Parathyroid adenoma (tissue), 2 donors: Measurements from ENCODE around the gene RBM25.

Experiments
- H2AFZ ChIP-seq: fragments of 300-600 bp; sonication (generic); one replicate; pipeline ENCODE4 v1.7.0; 2017; ENCODE audit warnings: antibody characterized with exemption, mild to moderate bottlenecking
- H3K27ac ChIP-seq: fragments of 300-600 bp; sonication (generic); one replicate; pipeline ENCODE4 v1.7.0; 2017
- H3K27me3 ChIP-seq: fragments of 300-600 bp; sonication (generic); one replicate; pipeline ENCODE4 v1.7.0; 2017; ENCODE audit warnings: low read length; ENCODE audit not compliant: control insufficient read depth, insufficient read depth
- H3K36me3 ChIP-seq: fragments of 300-600 bp; sonication (generic); one replicate; pipeline ENCODE4 v1.7.0; 2017; ENCODE audit warnings: low read length; ENCODE audit not compliant: control insufficient read depth, insufficient read depth
- H3K4me1 ChIP-seq: fragments of 300-600 bp; sonication (generic); one replicate; pipeline ENCODE4 v1.7.0; 2017; ENCODE audit warnings: control low read depth
- H3K4me2 ChIP-seq: fragments of 300-600 bp; sonication (generic); one replicate; pipeline ENCODE4 v1.7.0; 2017; ENCODE audit warnings: low read length
- H3K4me3 ChIP-seq: fragments of 300-600 bp; sonication (generic); one replicate; pipeline ENCODE4 v1.7.0; 2017; ENCODE audit warnings: low read depth, low read length
- H3K79me2 ChIP-seq: fragments of 300-600 bp; sonication (generic); one replicate; pipeline ENCODE4 v1.7.0; 2017; ENCODE audit warnings: control low read depth
- H3K9ac ChIP-seq: fragments of 300-600 bp; sonication (generic); one replicate; pipeline ENCODE4 v1.7.0; 2017; ENCODE audit warnings: mild to moderate bottlenecking
- H3K9me3 ChIP-seq: fragments of 300-600 bp; sonication (generic); one replicate; pipeline ENCODE4 v1.7.0; 2017; ENCODE audit warnings: low read length; ENCODE audit not compliant: control insufficient read depth
- CTCF ChIP-seq: fragments of 300-600 bp; sonication (generic); IDR thresholded peaks from one replicate; pipeline ENCODE4 v1.7.0; 2017; ENCODE audit warnings: antibody characterized with exemption, mild to moderate bottlenecking
- donor health status: primary hyperparathyroidism.

The RBM25 gene

GRCh38 chr14:73100334-73100733 is 42.0 kb downstream of the RBM25 start:
- H3K9ac ChIP-seq, result no peak overlapping the region
- no peaks in the 10 kb centered on the region for H3K36me3 ChIP-seq
- no peak overlapping the region for H3K4me2 ChIP-seq
- H3K4me3 ChIP-seq, result no peak overlapping the region
- H3K79me2 ChIP-seq, result peaks cover 11% of the 10 kb centered on the region
- H3K27me3 ChIP-seq, result no peaks in the 10 kb centered on the region
- no peak for TF ChIP-seq CTCF
- no peak overlapping the region for H3K27ac ChIP-seq
- H2AFZ ChIP-seq, result no peak overlapping the region
- no peaks in the 10 kb centered on the region for H3K9me3 ChIP-seq
- H3K4me1 ChIP-seq, result no peaks in the 10 kb centered on the region

GRCh38 chr14:73102806-73103497 is 44.6 kb downstream of the RBM25 start:
- Histone ChIP-seq H3K9me3 (no peaks in the 10 kb centered on the region), H3K9ac (no peak overlapping the region), H3K4me3 (no peak overlapping the region), H3K79me2 (peaks cover 6% of the 10 kb centered on the region), H3K36me3 (no peaks in the 10 kb centered on the region), H2AFZ (no peak overlapping the region), H3K27me3 (no peaks in the 10 kb centered on the region), H3K27ac (no peak overlapping the region), H3K4me2 (no peak overlapping the region), H3K4me1 (no peaks in the 10 kb centered on the region)
- no peak for TF ChIP-seq CTCF

GRCh38 chr14:73105050-73105449 is 46.7 kb downstream of the RBM25 start:
- Histone ChIP-seq H3K27ac (no peak overlapping the region), H3K4me2 (no peak overlapping the region), H3K27me3 (no peaks in the 10 kb centered on the region), H3K9me3 (no peaks in the 10 kb centered on the region), H3K79me2 (no peaks in the 10 kb centered on the region), H3K9ac (no peak overlapping the region), H3K4me1 (no peaks in the 10 kb centered on the region), H3K4me3 (no peak overlapping the region), H2AFZ (no peak overlapping the region), H3K36me3 (no peaks in the 10 kb centered on the region)
- TF ChIP-seq CTCF, result no peak

GRCh38 chr14:73105727-73106126 is 47.4 kb downstream of the RBM25 start:
- Histone ChIP-seq H3K9me3 (no peaks in the 10 kb centered on the region), H3K4me1 (no peaks in the 10 kb centered on the region), H3K36me3 (no peaks in the 10 kb centered on the region), H3K4me3 (no peak overlapping the region), H3K27me3 (no peaks in the 10 kb centered on the region), H2AFZ (no peak overlapping the region), H3K4me2 (no peak overlapping the region), H3K9ac (no peak overlapping the region), H3K79me2 (no peaks in the 10 kb centered on the region), H3K27ac (no peak overlapping the region)
- no peak for TF ChIP-seq CTCF

- H3K4me2 ChIP-seq, result no peak overlapping the region
- no peak overlapping the region for H3K9ac ChIP-seq
- no peak overlapping the region for H3K4me3 ChIP-seq
- no peaks in the 10 kb centered on the region for H3K27me3 ChIP-seq
- H3K79me2 ChIP-seq, result peaks cover 4% of the 10 kb centered on the region
- no peaks in the 10 kb centered on the region for H3K36me3 ChIP-seq
- H3K27ac ChIP-seq, result no peak overlapping the region
- no peaks in the 10 kb centered on the region for H3K4me1 ChIP-seq
- no peaks in the 10 kb centered on the region for H3K9me3 ChIP-seq
- H2AFZ ChIP-seq, result no peak overlapping the region
- TF ChIP-seq CTCF, result no peak
These were observed 57.8 kb downstream of the RBM25 start for GRCh38 chr14:73116079-73116665.
